ENCODE data around the gene SMCR8.

DNA sequence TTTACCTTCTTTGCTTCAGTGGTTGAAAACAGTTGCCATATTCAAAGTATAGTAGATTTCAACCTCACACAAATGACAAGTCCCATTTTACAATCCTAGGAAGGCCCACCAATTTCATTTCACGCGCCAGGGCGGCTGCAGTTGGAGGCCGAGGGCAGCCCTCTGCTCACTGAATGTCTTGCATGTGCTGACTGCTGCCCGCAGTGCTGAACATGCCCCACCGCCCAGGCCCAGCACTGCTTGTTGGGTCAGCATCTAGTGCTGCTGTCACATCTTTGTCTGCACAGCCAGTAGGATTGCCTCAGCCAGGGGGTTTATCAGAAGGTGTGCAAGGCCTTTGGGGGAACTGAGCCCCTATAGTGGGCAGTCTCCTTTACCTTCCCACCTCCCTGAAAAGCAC, 11.5 kb downstream of the SMCR8 start:
- TF ChIP-seq POLR2AphosphoS5 (IDR thresholded peaks at IDR 0.05; ENCODE audit: borderline replicate concordance, low read depth, low read length) (no peak), EZH2 (IDR thresholded peaks at IDR 0.05) (no peak), FOXP2 (optimal IDR thresholded peaks at IDR 0.05; ENCODE audit: control extremely low read depth, extremely low read length, insufficient read depth) (no peak)

Data from SK-N-MC (cell line).